Right atrium auricular region (tissue), 2 donors: Measurements from ENCODE around the gene MT2A. TPM values are rescaled to one million over a fixed set of nuclear protein-coding genes. Genes with fewer than 3 reads are reported as not detected.

Source experiments
- DNase-seq: peaks from one replicate; pipeline ENCODE4 v3.0.0-alpha.2; 2019; ENCODE audit warnings: low spot score
- H3K27ac ChIP-seq, 2 donors: fragments of 200-600 bp; sonication (generic); 1 replicate in 1 of 2; 2 replicates in 1 of 2; pipeline ENCODE4 v1.5.1; 2016 to 2019
- H3K27me3 ChIP-seq, 2 donors: fragments of 200-600 bp; sonication (generic); one replicate each; pipeline versions ENCODE4 v1.5.1 to v1.6.0; 2017 to 2019
- H3K36me3 ChIP-seq: fragments of 200-600 bp; sonication (generic); one replicate; pipeline ENCODE4 v1.5.1; 2016
- H3K4me1 ChIP-seq, 2 donors: fragments of 200-600 bp; sonication (generic); one replicate each; pipeline versions ENCODE4 v1.5.1 to v1.6.0; 2017 to 2019
- H3K4me3 ChIP-seq, 2 donors: fragments of 200-600 bp; sonication (generic); 1 replicate in 1 of 2; 2 replicates in 1 of 2; pipeline ENCODE4 v1.5.1; 2017 to 2019; ENCODE audit warnings: mild to moderate bottlenecking in 1 of 2, moderate library complexity in 1 of 2
- H3K9me3 ChIP-seq, 2 donors: fragments of 200-600 bp; sonication (generic); one replicate each; pipeline ENCODE4 v1.5.1; 2019
- total RNA-seq, 2 donors: library from RNA; depleted of rRNA; stranded (reverse); fragments of >200 nt; gene quantifications; one replicate each; pipeline ENCODE4 v1.1.0, GENCODE V29; 2016
- TF ChIP-seq, protein P1 (sequence below), 2 donors: fragments of 200-600 bp; sonication (generic); IDR thresholded peaks; one replicate each; pipeline ENCODE4 v1.5.1; 2019; ENCODE audit warnings: antibody characterized with exemption in 2 of 2

The MT2A gene
- total RNA-seq, 2 donors from 2014 or later = 33.3 to 118 TPM

DNA sequence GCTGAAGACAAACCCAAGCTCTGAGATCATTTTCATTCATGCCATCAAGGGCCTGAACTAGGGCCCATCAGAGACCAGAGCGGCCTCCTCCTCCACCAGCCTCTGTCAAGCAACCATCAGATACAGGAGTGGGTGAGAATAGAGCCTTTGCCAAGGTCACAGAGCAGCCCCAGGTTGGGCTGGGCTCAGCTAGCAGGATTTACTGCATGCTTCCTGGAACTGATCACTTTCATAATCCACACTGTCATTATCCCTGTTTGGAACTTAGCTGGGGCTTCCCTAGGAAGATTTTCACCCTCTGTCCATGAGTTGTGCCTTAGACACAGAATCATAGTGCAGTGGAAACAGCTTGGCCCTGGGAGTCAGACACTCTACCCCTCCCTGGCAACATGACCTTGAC lies 38.4 kb upstream of the MT2A start:
- TF ChIP-seq, protein P1, sequence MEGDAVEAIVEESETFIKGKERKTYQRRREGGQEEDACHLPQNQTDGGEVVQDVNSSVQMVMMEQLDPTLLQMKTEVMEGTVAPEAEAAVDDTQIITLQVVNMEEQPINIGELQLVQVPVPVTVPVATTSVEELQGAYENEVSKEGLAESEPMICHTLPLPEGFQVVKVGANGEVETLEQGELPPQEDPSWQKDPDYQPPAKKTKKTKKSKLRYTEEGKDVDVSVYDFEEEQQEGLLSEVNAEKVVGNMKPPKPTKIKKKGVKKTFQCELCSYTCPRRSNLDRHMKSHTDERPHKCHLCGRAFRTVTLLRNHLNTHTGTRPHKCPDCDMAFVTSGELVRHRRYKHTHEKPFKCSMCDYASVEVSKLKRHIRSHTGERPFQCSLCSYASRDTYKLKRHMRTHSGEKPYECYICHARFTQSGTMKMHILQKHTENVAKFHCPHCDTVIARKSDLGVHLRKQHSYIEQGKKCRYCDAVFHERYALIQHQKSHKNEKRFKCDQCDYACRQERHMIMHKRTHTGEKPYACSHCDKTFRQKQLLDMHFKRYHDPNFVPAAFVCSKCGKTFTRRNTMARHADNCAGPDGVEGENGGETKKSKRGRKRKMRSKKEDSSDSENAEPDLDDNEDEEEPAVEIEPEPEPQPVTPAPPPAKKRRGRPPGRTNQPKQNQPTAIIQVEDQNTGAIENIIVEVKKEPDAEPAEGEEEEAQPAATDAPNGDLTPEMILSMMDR (IDR thresholded peaks at IDR 0.05) = no peak
- no peaks in the 10 kb centered on the region for H3K36me3 ChIP-seq
- no peaks in the 10 kb centered on the region for H3K9me3 ChIP-seq
- no peaks in the 10 kb centered on the region for H3K4me1 ChIP-seq
- DNase-seq = no peak
- no peak overlapping the region for H3K4me3 ChIP-seq
- no peaks in the 10 kb centered on the region for H3K27me3 ChIP-seq
- no peak overlapping the region for H3K27ac ChIP-seq

DNA sequence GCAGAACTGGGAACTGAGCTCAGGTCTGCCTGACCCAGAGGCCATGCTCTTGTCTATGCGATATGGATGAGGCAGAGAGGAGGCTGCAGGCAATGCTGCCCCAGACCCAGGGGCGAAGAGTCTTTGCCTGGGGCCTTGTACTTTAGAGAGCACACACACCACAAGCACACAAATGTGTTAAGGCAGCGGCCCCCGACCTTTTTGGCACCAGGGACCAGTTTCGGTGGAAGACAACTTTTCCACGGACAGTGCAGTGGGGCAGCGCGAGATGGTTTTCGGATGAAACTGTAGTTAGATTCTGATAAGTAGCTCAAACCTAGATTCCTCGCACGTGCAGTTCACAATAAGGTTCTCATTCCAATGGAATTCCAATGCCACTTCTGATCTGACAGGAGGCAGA lies 36.9 kb upstream of the MT2A start:
- H3K4me1 ChIP-seq = no peaks in the 10 kb centered on the region
- no peak for DNase-seq
- no peaks in the 10 kb centered on the region for H3K9me3 ChIP-seq
- no peak overlapping the region for H3K4me3 ChIP-seq
- H3K36me3 ChIP-seq = no peaks in the 10 kb centered on the region
- no peaks in the 10 kb centered on the region for H3K27me3 ChIP-seq
- TF ChIP-seq, protein P1 (IDR thresholded peaks at IDR 0.05) = no peak
- no peak overlapping the region for H3K27ac ChIP-seq

DNA sequence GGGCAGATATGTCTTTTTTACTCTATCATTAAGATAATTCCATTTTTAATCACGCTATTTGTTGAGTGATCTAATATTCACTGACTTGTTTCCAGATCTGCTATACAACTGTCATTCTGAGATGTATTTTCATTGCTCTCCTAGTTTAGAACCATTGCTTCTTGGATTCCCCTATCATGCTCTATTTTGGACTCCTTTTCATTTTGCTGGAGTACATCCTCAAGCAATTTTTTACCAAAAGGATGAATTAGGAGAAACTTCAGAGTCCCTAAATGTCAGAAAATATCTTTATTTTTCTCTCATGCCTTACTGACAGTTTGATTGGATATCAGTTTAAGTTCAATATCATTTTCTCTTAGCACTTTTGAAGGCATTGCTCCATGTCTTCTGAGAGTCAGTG lies 33.8 kb upstream of the MT2A start:
- TF ChIP-seq, protein P1 (IDR thresholded peaks at IDR 0.05) = no peak
- Histone ChIP-seq H3K27me3 (no peaks in the 10 kb centered on the region), H3K36me3 (no peaks in the 10 kb centered on the region), H3K27ac (no peak overlapping the region), H3K4me1 (no peaks in the 10 kb centered on the region), H3K4me3 (no peak overlapping the region), H3K9me3 (no peaks in the 10 kb centered on the region)
- DNase-seq = no peak

DNA sequence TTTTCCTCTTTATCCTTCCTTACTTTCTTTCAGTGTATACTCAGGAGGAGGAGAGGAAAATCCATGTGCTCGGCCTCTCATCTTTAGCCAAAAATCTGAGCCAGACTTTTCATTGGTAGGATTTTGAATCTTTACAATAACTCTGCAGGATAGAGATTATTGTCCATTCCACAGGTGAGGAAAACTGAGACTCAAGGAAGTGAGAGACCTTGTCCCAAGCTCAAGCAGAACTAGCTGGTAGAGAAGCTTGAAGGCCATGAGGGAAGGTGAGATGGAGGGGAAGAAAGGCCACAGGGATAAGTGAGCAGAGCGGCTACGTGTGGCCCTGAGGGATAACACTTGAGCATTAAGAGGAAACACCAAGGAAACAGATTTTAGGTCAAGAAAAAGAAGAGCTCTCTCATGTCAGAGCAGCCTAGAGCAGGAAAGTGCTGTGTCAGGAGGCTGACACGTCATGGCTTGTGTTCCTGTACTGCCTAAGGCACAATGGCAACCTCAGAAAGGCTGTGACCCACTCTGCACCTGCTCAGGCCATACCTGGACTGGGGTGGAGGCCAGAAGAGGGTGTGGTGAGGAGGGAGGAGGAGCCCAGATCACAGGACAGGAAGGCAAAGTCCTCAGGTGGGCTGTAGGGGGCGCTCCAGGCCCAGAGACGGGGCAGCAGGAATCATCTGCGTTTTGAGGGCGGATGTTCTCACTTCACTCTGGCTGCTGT lies 31.6 kb upstream of the MT2A start:
- no peak for DNase-seq
- Histone ChIP-seq H3K4me1 (no peaks in the 10 kb centered on the region), H3K27me3 (no peaks in the 10 kb centered on the region), H3K9me3 (no peaks in the 10 kb centered on the region), H3K4me3 (no peak overlapping the region), H3K27ac (no peak overlapping the region), H3K36me3 (no peaks in the 10 kb centered on the region)
- TF ChIP-seq, protein P1 (IDR thresholded peaks at IDR 0.05) = peak; percentile 54 to 76

DNA sequence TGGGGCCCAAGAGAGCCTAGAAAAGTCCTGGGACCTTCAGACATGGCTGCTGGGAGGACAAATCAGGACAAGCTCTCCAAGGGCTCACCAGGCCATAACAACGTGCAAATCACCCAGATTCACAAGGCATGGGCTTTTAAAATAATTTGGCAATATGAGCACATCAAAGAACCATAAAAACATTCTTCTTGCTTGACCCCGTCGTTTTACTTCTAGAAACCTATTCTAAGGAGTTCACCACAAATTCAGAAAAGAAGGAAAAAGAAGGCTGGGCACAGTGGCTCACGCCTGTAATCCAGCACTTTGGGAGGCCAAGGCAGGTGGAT lies 31.1 kb upstream of the MT2A start:
- TF ChIP-seq, protein P1 (IDR thresholded peaks at IDR 0.05) = no peak
- no peaks in the 10 kb centered on the region for H3K9me3 ChIP-seq
- no peaks in the 10 kb centered on the region for H3K36me3 ChIP-seq
- no peak overlapping the region for H3K27ac ChIP-seq
- no peak overlapping the region for H3K4me3 ChIP-seq
- no peaks in the 10 kb centered on the region for H3K4me1 ChIP-seq
- no peak for DNase-seq
- H3K27me3 ChIP-seq = no peaks in the 10 kb centered on the region
